Measurements from ENCODE around the gene PITRM1. TPM values are rescaled to one million over a fixed set of nuclear protein-coding genes. Genes with fewer than 3 reads are reported as not detected.

The PITRM1 gene
- total and polyA plus RNA-seq, 2 experiments from 2014 or later: 44.1 to 45.9 TPM

- Histone ChIP-seq H3K4me1 (ENCODE audit: insufficient read depth) (no peaks in the 10 kb centered on the region), H4K20me1 (ENCODE audit: insufficient read depth, poor library complexity, severe bottlenecking) (no peaks in the 10 kb centered on the region), H3K27ac (no peak overlapping the region), H3K36me3 (replicated peaks; ENCODE audit: insufficient read depth, low read depth) (no peaks in the 10 kb centered on the region), H3K9me2 (replicated peaks; ENCODE audit: insufficient read depth) (no peaks in the 10 kb centered on the region), H3K4me3 (no peak overlapping the region), H2AFZ (no peak overlapping the region), H3K4me2 (no peak overlapping the region), H3K9me3 (ENCODE audit: low read depth) (no peaks in the 10 kb centered on the region), H3K79me2 (no peaks in the 10 kb centered on the region), H3K27me3 (no peaks in the 10 kb centered on the region)
- 94% methylated on average over 28 of the region's 31 CpGs for WGBS (ENCODE audit: low lambda C conversion rate, missing lambda C conversion rate)
- DNase-seq (ENCODE audit: low spot score): no peak
- no peak for TF ChIP-seq EZH2phosphoT487 (IDR thresholded peaks at IDR 0.05; ENCODE audit: low read depth, severe bottlenecking, unreplicated experiment)
- TF ChIP-seq EZH2 (IDR thresholded peaks at IDR 0.05; ENCODE audit: borderline replicate concordance): no peak
- TF ChIP-seq CTCF (IDR thresholded peaks at IDR 0.05; ENCODE audit: poor library complexity): no peak
These were observed 36.2 kb upstream of the PITRM1 start for GRCh38 chr10:3208481-3209406.

GRCh38 chr10:3207351-3207750, 34.8 kb upstream of the PITRM1 start:
- Histone ChIP-seq H3K4me1 (ENCODE audit: insufficient read depth) (no peaks in the 10 kb centered on the region), H3K4me2 (no peak overlapping the region), H2AFZ (no peak overlapping the region), H3K27ac (no peak overlapping the region), H3K9me3 (ENCODE audit: low read depth) (no peaks in the 10 kb centered on the region), H3K4me3 (no peak overlapping the region), H4K20me1 (ENCODE audit: insufficient read depth, poor library complexity, severe bottlenecking) (no peaks in the 10 kb centered on the region), H3K36me3 (replicated peaks; ENCODE audit: insufficient read depth, low read depth) (no peaks in the 10 kb centered on the region), H3K27me3 (no peaks in the 10 kb centered on the region), H3K9me2 (replicated peaks; ENCODE audit: insufficient read depth) (no peaks in the 10 kb centered on the region), H3K79me2 (no peaks in the 10 kb centered on the region)
- DNase-seq (ENCODE audit: low spot score): no peak
- TF ChIP-seq EZH2phosphoT487 (IDR thresholded peaks at IDR 0.05; ENCODE audit: low read depth, severe bottlenecking, unreplicated experiment): no peak
- TF ChIP-seq EZH2 (IDR thresholded peaks at IDR 0.05; ENCODE audit: borderline replicate concordance): no peak
- no peak for TF ChIP-seq CTCF (IDR thresholded peaks at IDR 0.05; ENCODE audit: poor library complexity)
- WGBS (ENCODE audit: low lambda C conversion rate, missing lambda C conversion rate): 83% methylated on average over 8 of the region's 8 CpGs

DNA sequence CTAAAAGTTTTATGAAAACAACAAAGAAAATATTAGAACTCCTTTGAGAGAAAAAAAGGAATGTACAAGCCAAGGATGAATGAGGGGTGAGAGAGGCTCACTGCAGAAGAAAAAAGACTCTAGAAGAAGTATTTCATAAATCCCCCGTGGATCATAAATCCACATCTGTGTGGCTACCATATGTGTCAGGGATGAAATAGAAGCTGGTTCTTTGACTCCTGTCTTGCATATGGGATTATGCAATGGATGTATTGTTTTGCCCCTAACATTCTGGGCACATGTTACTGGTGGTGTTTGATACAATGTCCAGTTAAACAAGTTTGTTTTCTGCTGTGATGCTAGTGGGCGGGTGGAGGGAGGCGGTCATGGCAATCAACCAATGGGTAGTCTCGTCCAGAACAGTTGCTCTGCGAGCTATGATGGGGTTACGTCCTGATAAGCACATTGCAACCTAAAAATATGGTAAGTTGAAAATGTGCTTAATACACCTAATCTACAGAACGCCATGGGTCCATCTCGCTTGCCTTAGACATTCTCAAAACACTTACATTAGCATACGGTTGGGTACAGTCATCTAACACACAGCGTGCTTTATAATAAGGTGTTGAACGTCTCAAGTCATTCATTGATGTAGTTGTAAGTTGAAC, 34.1 kb upstream of the PITRM1 start:
- H3K36me3 ChIP-seq (replicated peaks; ENCODE audit: insufficient read depth, low read depth): no peaks in the 10 kb centered on the region
- no peak overlapping the region for H3K27ac ChIP-seq
- no peak overlapping the region for H3K4me2 ChIP-seq
- no peak for TF ChIP-seq EZH2phosphoT487 (IDR thresholded peaks at IDR 0.05; ENCODE audit: low read depth, severe bottlenecking, unreplicated experiment)
- TF ChIP-seq CTCF (IDR thresholded peaks at IDR 0.05; ENCODE audit: poor library complexity): no peak
- no peak for TF ChIP-seq EZH2 (IDR thresholded peaks at IDR 0.05; ENCODE audit: borderline replicate concordance)
- no peak for DNase-seq (ENCODE audit: low spot score)
- 93% methylated on average over 11 of the region's 11 CpGs for WGBS (ENCODE audit: low lambda C conversion rate, missing lambda C conversion rate)
- H3K27me3 ChIP-seq: no peaks in the 10 kb centered on the region
- no peak overlapping the region for H2AFZ ChIP-seq
- H3K9me2 ChIP-seq (replicated peaks; ENCODE audit: insufficient read depth): no peaks in the 10 kb centered on the region
- no peaks in the 10 kb centered on the region for H3K9me3 ChIP-seq (ENCODE audit: low read depth)
- H4K20me1 ChIP-seq (ENCODE audit: insufficient read depth, poor library complexity, severe bottlenecking): no peaks in the 10 kb centered on the region
- no peaks in the 10 kb centered on the region for H3K4me1 ChIP-seq (ENCODE audit: insufficient read depth)
- no peaks in the 10 kb centered on the region for H3K79me2 ChIP-seq
- no peak overlapping the region for H3K4me3 ChIP-seq

Measured in hepatocyte (in vitro differentiated cells).